ENCODE measurements around the gene PRPF6. TPM values are rescaled to one million over a fixed set of nuclear protein-coding genes. Genes with fewer than 3 reads are reported as not detected.

PRPF6 gene
- total RNA-seq, 1 experiment from 2014 or later, result 103 TPM

DNA sequence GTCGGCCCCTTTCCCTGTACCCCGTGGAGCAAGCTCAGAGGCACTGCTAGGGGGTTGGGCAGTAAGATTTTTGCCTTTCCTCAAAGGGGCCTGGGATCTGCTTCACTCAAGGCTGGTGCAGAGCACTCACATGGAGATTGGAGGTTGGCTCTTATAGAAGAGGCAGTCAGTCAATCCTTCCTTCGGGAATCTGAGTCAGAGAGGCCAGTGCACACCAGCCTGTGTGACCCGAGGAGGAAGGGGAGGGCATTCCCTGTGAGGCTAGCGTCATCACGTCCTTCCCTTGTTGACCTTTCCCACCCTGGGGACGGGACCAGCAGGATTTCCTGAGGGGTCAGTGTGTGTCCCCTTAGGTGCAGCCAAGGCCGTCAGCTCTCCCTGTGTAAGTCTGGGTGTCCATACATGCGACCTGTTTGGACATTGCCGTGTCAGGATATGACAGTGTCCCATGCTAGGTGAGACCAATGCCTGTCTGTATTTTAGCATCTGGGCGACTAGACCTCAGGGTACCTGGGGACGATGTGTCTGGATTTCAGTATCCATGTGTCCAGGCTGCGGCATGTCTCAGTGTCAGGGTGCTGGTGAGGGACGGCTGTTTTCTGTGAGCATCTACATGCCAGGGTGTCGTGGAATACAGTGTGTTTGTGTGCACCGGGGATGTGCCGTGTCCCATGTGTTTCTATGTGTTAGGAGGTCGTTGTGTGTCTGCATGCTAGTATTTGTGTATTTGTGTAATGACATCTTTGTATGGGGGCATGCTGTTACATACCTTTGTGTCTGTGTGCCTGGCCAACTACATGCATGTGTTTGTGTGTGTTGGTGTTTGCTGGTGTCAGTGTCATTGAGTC lies 8.4 kb upstream of the PRPF6 start:
- BruUV-seq (replicated peaks), result no TSS peak
- Histone ChIP-seq H3F3A (ENCODE audit: insufficient read depth, low read depth) (peaks cover 36% of the 10 kb centered on the region), H3K4me2 (no peak overlapping the region), H4K20me1 (ENCODE audit: insufficient read depth) (peaks cover 5% of the 10 kb centered on the region; the same call in 1 of the 2 replicates), H3K36me3 (ENCODE audit: low read depth) (no peaks in the 10 kb centered on the region), H3K9me3 (ENCODE audit: insufficient read depth, low read depth) (no peaks in the 10 kb centered on the region), H3K27ac (no peak overlapping the region), H3K79me2 (ENCODE audit: low read depth) (peaks cover 17% of the 10 kb centered on the region), H3K4me3 (no peak overlapping the region), H3K27me3 (ENCODE audit: insufficient read depth, low read depth) (no peaks in the 10 kb centered on the region), H3K4me1 (replicated peaks; ENCODE audit: insufficient read depth) (peaks cover 11% of the 10 kb centered on the region), H2AFZ (no peak overlapping the region), H3K9me2 (ENCODE audit: insufficient read depth) (no peaks in the 10 kb centered on the region)
- DNase-seq, result peak in 1 of 2 experiments; percentile 33
- CTCF ChIA-PET, result no interaction called here
- intact Hi-C loops (cut with micrococcal nuclease; ENCODE audit: unreplicated experiment), result loop anchor here (1.0 to 5.0 kb wide), 5 partner anchors 16 to 535 kb away; partner anchors contain the start of genes ARFRP1, UCKL1 and ZGPAT
- TF ChIP-seq, protein P1, sequence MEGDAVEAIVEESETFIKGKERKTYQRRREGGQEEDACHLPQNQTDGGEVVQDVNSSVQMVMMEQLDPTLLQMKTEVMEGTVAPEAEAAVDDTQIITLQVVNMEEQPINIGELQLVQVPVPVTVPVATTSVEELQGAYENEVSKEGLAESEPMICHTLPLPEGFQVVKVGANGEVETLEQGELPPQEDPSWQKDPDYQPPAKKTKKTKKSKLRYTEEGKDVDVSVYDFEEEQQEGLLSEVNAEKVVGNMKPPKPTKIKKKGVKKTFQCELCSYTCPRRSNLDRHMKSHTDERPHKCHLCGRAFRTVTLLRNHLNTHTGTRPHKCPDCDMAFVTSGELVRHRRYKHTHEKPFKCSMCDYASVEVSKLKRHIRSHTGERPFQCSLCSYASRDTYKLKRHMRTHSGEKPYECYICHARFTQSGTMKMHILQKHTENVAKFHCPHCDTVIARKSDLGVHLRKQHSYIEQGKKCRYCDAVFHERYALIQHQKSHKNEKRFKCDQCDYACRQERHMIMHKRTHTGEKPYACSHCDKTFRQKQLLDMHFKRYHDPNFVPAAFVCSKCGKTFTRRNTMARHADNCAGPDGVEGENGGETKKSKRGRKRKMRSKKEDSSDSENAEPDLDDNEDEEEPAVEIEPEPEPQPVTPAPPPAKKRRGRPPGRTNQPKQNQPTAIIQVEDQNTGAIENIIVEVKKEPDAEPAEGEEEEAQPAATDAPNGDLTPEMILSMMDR (conservative IDR thresholded peaks at IDR 0.05), result no peak
- TF ChIP-seq EZH2 (IDR thresholded peaks at IDR 0.05; ENCODE audit: low read depth), result no peak
- POLR2A ChIA-PET (ENCODE audit: unreplicated experiment), result interaction anchor here (0.7 kb wide), 1 partner anchor 750 kb away, joined by 7 read pairs; no protein-coding TSS in a partner anchor

GRCh38 chr20:63973160-63973479 lies 7.8 kb upstream of the PRPF6 start:
- Histone ChIP-seq H3K36me3 (ENCODE audit: low read depth) (no peaks in the 10 kb centered on the region), H3K4me1 (replicated peaks; ENCODE audit: insufficient read depth) (peaks cover 11% of the 10 kb centered on the region), H3K27ac (no peak overlapping the region), H3K4me3 (no peak overlapping the region), H3K9me2 (ENCODE audit: insufficient read depth) (no peaks in the 10 kb centered on the region), H3K27me3 (ENCODE audit: insufficient read depth, low read depth) (no peaks in the 10 kb centered on the region), H3K4me2 (peak overlapping the region; percentile 78), H2AFZ (no peak overlapping the region), H3K9me3 (ENCODE audit: insufficient read depth, low read depth) (no peaks in the 10 kb centered on the region), H4K20me1 (ENCODE audit: insufficient read depth) (peaks cover 5% of the 10 kb centered on the region; the same call in 1 of the 2 replicates), H3F3A (ENCODE audit: insufficient read depth, low read depth) (peaks cover 42% of the 10 kb centered on the region), H3K79me2 (ENCODE audit: low read depth) (peaks cover 12% of the 10 kb centered on the region)
- ChIA-PET POLR2A (ENCODE audit: unreplicated experiment) (interaction anchor here (0.7 kb wide), 1 partner anchor 751 kb away, joined by 7 read pairs; no protein-coding TSS in a partner anchor), CTCF (interaction anchor here (0.7 to 0.9 kb wide), 3 partner anchors 77 to 434 kb away, joined by 3 to 5 read pairs (median 3); no protein-coding TSS in a partner anchor)
- no TSS peak for BruUV-seq (replicated peaks)
- intact Hi-C loops (cut with micrococcal nuclease; ENCODE audit: unreplicated experiment), result loop anchor here (1.0 to 5.0 kb wide), 5 partner anchors 16 to 536 kb away; partner anchors contain the start of genes ARFRP1, UCKL1 and ZGPAT
- no peak for TF ChIP-seq EZH2 (IDR thresholded peaks at IDR 0.05; ENCODE audit: low read depth)
- TF ChIP-seq, protein P1 (conservative IDR thresholded peaks at IDR 0.05), result no peak
- DNase-seq, result peak in 1 of 2 experiments; percentile 23

- Histone ChIP-seq H3K4me1 (replicated peaks; ENCODE audit: insufficient read depth) (peaks cover 4% of the 10 kb centered on the region), H3K9me3 (ENCODE audit: insufficient read depth, low read depth) (no peaks in the 10 kb centered on the region), H3K4me3 (peak overlapping the region; percentile 43; the same call in 1 of the 2 replicates), H3K9me2 (ENCODE audit: insufficient read depth) (no peaks in the 10 kb centered on the region), H3K27me3 (ENCODE audit: insufficient read depth, low read depth) (no peaks in the 10 kb centered on the region), H3F3A (ENCODE audit: insufficient read depth, low read depth) (peaks cover 49% of the 10 kb centered on the region), H3K4me2 (peak overlapping the region; percentile 78), H3K79me2 (ENCODE audit: low read depth) (peaks cover 5% of the 10 kb centered on the region), H4K20me1 (ENCODE audit: insufficient read depth) (peaks cover under 1% of the 10 kb centered on the region; the same call in 1 of the 2 replicates), H2AFZ (no peak overlapping the region), H3K27ac (no peak overlapping the region), H3K36me3 (ENCODE audit: low read depth) (no peaks in the 10 kb centered on the region)
- no TSS peak for BruUV-seq (replicated peaks)
- intact Hi-C loops (cut with micrococcal nuclease; ENCODE audit: unreplicated experiment), result loop anchor here (1.0 to 5.0 kb wide), 6 partner anchors 17 to 537 kb away; partner anchors contain the start of genes ARFRP1, UCKL1 and ZGPAT
- TF ChIP-seq, protein P1 (conservative IDR thresholded peaks at IDR 0.05), result peak; percentile 99
- no peak for TF ChIP-seq EZH2 (IDR thresholded peaks at IDR 0.05; ENCODE audit: low read depth)
- ChIA-PET CTCF (interaction anchor here (0.6 to 1.0 kb wide), 9 partner anchors 10 to 436 kb away, joined by 3 to 8 read pairs (median 4); no protein-coding TSS in a partner anchor), POLR2A (ENCODE audit: unreplicated experiment) (interaction anchor here (0.5 to 0.7 kb wide), 3 partner anchors 109 to 751 kb away, joined by 7 to 16 read pairs (median 7); partner anchors contain the start of gene TPD52L2)
- peak; percentile 70 to 93 for DNase-seq
These were observed 7.1 kb upstream of the PRPF6 start for GRCh38 chr20:63973636-63974401.

All from PC-9 (cell line).